Stimulated activated CD4-positive, alpha-beta T cell treated with anti-CD3 and anti-CD28 coated beads, Interleukin-1b, Interleukin-23, amount 100 ng/mL, for 48 hours (primary cell): ENCODE results near the gene KCNMA1.

Experiments used
- DNase-seq: peaks from one replicate; pipeline ENCODE4 v3.0.0-alpha.2; 2020

KCNMA1 gene

DNA sequence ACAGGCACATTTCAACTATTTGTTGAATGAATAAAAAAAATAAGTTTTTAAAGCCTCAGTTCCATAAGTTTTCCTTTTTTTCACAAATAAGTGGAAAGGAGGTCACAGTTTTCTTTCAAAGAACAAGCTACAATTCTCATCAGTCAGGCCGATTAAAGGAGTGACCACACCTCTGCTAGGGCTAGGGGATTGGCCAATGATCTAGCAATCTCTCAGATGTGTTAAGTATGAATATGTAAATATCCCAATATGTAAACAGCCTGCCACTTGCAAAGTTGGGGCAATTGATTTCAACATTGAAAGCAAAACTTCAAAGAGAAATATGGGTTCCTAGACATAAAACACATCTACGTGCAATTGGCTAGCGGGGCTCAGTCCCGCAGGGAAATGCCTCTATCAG is 614.9 kb downstream of the KCNMA1 start:
- DNase-seq, result no peak

DNA sequence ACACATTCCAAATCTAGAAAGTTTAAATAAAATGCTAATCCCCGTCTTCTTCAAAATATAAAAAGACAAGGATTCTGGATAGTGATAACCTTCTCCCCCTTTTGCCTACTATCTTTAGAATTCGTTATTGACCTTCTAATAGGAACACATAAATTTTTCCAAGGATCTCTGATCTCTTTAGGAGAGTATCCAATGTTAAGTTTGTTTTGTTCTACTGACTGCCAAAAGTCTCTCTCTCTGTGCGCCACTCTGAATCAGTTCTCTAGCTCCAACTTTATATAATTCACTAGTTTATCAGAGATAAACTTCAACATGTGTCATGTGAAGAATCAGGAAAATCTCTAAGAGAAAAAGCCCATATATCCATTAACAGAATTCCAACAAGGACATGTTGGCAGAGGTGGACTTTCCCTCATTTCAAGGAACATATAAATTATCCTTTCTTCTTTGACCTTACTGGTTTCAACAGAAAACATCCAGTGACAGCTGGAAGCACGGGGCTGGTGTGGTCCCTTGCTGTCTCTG is 615.6 kb downstream of the KCNMA1 start:
- no peak for DNase-seq

DNA sequence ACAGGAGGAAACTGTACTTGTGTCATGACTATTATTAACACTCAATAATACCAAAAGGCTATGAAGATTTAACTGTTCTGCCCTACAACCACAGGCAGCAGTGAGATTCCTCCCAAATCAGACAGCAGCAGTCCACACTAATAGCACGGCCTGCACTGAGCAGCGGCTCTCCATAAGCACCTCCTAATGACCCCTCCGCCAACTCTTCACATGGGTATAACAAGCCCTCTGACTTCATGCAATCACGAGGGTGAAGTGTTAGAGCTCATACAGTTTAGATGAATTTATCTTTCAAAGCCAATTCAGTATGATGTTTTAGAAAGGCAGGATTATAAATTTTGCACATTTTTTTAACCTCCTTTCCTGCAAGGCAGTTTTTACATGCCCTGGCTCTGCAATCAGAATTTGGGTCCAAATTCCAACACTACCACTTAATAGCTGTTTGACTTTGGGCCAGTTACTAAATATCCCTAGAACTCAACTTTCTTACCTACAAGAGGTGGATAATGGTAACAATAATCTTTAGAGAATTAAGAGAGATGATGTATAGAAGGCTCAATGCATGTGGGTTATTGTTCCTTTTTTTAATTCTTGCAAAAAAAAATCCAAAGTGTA is 617.1 kb downstream of the KCNMA1 start:
- DNase-seq, result no peak

DNA sequence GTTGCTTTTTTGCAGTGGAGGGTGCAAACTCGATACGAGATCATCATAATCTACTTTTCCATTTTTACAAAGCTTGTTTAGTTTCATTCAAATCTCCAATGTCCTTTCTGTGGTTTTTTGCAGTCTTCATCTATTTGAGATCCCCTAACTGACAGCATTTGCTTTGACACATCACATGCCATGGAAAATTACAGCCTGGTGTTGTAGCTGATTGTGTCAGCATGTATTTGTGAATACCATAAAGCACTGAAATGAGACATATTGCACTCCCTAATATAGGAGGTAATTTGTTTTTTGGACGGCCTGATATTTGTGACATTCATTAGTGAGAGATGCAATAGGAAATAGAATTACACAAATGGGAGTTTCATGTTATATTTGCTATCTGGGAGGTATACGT is 620.8 kb downstream of the KCNMA1 start:
- no peak for DNase-seq

DNA sequence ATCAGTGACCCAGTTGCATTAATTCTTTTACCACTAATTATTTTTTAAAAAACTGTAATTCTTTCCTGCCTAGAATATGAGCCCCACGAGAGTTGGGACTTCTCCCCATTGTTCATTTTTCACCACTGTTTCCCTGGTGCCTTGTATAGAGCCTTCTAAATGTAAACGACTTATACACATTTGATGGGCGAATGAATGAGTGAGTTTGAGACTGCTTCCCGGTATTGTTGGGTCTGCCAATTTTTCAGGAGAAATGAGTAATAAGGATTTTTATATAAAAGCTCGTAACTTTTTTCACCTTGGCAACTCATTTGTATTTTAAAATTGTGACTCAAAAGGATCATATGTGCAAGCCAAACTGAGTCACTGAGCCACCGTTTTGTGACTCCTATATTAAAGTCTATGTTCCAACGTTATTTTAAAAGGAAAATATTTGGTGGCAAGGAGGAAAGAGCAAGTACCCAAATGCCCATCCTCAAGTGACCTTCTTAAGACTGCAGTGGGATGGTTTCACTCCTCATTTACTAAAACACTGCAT is 621.3 kb downstream of the KCNMA1 start:
- DNase-seq, result no peak

DNA sequence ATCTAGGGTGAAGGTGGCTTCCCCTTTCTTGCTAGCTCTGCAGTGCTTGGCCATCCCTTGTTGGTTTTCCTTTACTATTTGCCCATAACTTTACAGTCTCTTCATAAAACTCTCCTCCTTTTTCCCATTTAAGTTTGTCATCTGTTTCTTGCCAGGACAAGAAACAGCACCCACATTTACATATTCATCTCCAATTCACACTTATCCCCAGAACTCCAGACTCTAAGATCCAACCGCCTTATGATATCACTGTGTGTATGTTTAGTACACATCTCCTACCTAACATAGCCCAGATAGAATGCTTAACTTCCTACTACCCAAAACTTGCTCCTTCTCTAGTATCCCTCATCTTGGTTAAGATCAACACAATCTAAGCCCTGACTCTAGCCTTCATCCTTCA is 622.2 kb downstream of the KCNMA1 start:
- no peak for DNase-seq

DNA sequence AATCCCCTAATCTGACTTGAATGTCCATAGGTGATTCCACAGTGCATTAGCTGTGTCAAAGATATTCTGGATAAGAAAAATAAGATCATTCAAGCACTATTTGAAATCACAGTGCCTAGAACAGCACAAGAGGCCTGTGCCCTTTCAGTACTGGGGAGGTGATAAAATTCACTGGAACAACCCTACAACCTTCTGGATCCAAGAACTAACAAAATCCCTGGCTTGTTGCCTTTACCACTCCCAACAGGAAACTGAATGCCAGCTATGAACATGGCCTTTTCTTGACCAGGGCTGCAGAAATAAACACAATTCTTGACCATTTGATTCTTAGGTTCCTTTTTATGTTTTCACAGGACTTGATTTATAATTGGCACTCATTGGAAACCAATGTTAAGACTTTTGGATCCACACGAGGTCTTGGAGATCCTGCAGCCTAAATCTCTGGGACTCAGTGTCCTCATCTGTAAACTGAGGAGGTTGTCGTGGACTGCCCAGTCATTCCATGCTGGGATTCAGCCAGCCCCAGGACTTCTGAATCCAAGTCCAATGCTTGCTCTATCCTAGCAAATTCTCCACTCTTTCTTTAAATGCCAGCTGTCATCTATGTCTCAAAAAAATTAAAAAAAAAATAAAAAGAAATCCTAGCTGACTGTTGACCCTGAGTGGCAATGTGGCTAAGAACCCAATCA is 624.7 kb downstream of the KCNMA1 start:
- DNase-seq, result no peak

DNA sequence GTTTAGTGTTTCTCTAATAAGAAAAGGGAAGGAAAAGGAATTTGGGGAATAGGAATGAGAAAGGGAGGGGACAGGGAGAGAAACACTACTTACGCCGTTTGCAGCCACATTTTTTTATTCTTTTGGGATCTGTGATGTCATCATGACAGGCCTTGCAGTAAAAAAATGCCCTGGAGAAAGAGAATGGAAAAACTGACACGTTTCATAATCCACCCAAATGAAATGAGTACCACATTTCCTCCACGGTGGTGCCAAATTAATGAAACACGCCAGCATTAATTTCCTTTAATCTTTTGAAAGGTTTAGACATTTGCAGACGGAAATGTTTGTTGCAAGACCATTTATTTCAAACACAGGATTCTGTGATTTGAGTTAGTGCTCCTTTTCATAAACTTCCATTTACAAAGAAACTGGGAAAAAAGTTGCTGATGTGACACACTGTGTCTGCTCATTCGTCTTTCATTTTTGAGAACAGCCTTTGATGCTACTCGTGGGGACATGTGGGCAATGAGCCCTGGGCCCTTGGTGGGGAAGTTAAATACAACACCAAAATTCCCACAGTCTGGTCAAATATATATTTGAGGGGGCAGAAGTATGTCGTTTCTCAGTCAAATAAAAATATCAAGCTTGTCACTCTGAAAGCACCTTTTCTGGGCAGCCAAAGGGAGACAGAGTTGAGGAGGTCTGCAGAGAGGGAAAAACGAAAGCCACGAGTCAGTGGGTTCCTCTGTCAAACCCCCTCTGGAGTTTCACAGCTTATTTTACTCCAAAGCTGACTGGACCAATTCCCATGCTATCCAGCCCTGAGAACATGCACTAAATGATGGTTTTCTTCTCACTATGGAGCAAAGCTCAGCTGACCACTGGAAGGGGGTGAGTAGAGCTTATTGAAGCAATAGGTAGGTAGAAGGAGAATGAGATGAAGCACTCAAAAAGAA is 625.5 kb downstream of the KCNMA1 start:
- no peak for DNase-seq

DNA sequence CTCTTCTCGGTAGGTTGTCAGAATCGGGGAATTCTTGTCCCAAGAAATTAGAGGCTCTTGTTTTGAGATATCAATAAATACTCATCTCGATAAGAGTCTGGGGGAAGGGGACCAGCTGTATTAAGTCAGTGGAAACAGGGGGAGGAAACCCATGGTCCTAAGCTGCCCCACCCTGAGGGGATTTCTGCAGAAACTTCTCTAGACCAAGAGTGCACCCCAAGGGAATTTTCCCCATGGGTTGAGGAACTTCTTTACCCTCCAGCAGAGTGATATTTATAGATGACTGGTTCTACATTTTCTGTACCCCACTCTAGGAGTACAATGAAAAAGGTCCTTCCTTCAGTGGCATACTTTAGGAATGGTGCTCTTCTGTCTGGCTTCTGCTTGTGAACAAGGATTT is 627.2 kb downstream of the KCNMA1 start:
- no peak for DNase-seq

DNA sequence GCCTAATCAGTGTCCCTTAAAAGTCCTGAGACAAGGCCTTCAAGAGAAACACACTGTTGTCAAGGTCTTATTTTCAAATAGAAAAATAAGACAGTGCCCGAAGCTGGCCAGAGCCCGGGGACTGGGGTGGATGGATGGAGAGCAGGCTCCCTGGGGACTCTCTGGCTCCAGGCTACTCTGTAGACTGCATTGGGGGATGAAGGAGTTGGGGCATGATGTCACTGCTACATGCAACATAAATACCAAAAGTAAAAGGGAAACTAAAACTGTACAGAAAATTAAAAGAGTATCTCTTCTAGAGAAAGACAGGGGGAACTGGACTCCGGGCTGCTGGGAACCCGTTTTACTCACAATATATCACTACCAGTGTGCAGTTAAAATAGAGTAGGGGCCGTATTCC is 629.8 kb downstream of the KCNMA1 start:
- no peak for DNase-seq

DNA sequence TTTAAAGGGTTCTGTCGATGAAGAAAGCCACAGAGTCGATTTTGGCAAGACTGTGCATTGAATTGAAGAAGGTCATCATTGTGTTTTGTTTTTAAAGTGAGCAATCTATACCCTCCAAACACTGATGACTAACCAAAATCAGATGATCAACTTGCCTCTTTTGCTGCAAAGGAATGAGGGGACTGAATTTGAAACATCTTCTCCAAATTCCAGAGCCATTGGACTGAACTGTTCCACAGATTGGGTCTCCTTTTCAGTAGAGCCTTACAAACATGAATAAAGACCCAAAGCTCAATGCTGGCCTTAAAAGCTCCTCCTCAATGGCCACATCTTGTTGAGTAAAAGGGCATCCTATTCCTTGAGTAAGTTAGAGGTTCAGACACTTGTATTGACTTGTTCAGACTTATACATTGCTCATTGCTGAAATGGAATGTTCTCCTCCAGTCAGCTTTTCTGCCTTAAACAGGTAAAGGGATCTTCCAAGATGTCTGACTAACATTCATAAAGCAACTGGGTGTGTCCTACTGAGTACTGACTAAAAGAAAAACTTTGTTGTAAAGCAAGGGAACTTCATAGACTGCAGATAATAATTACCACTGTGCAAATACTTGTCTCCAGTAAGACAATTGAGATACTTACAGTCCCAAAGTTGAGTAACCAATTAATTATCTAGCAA is 630.6 kb downstream of the KCNMA1 start:
- no peak for DNase-seq

DNA sequence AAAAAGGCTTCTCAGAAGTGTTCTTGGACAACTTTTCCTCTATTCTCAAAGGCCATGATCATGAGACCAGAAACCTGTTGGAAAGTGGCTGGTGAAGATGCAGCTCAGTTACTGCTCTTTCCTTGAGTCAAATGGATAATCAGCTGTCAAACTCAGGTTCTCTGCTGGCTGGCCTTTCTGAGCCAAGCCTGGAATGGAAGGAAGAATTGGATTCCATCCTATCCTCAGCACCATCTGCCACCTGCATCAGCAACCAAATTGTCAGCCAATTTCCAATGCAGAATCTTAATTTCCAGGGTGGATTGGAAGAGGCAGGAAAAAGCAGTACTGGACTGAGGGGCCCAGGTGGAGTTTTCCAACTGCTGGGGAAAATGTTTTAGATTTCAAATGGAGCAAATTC is 631.7 kb downstream of the KCNMA1 start:
- DNase-seq, result no peak

DNA sequence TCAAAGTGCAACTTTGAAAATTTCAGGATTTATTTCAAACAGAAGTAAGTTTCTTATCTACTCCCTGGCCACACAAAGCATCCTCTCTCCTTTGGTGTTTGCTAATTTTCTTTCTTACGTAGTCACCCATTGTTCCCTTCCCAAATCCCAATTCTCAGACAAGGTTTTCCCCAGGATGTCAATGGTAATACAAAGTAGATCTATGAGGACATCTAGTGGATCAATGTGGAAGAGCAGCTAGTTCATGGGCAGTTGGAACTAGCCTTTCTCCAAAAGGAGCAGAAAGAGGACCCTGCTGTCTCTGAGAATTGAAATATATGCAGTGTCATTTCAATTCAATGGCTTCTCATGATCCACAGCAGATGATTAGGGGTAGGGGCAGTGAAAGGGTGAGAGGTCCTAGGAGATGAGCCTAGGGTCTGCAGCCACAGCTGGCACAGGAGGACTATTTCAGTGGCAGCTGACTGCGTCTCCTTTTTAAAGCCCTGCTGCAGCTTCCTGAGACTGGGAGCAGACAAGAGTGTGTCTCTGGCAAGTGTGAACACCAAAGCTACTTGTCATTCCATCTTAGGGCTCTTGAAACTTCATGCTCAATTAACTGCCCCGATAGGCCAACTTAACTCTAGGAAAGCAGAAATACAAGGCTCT is 632.6 kb downstream of the KCNMA1 start:
- no peak for DNase-seq

DNA sequence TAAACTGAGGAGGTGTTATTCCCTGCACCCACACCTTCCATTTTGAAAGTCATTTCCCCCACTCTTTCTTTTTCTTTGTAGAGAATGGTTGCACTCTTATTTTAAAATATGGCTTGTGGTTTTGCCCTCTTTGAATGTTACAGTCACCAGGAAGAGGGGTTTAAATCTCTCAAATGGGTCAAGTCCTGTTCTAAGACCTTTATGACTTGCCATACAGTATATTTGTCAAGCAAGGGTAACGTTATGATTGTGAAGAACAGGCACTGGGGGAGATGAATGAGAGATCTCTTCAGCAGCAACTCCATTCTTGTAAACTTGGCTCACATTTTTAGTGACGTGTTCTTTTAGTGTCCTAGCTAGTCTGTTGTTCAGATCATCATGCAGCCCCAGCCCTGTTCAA is 634.7 kb downstream of the KCNMA1 start:
- no peak for DNase-seq

DNA sequence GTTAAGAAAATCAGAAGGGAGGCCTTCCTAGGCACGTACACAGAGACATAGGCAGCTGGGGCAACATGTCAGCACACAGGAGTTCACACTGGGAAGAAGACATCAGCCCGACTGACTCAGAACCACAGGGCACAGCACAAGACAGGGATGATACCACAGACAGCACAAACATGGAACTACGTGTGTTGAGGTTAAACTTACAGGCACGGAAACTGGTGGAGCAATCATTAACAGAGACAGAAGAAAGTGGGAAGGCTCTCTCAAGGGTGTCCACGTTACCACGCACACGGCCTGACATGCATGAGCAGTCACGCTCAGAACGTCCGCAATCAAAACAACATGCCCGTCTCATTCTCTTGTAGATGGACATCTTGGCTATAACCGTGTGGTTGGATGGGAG is 636.4 kb downstream of the KCNMA1 start:
- DNase-seq, result no peak

DNA sequence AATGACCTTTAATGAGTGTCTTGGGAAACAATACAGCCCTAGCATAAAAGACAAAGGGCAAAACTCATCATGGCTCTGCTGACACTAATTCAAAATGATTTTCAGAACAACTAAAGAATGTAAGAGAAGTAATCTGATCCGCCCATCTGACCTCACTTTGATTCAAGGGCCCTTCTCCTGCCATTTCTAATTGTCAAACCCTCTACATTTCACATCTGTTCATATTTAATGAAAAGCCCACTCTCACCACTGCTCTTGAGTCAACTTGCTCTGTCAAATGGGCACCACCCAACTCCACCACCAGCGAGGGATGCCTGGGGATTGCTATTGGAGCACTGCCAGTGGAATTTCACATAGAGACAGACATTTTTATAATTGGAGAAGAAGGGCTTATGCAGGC is 639.2 kb downstream of the KCNMA1 start:
- no peak for DNase-seq

DNA sequence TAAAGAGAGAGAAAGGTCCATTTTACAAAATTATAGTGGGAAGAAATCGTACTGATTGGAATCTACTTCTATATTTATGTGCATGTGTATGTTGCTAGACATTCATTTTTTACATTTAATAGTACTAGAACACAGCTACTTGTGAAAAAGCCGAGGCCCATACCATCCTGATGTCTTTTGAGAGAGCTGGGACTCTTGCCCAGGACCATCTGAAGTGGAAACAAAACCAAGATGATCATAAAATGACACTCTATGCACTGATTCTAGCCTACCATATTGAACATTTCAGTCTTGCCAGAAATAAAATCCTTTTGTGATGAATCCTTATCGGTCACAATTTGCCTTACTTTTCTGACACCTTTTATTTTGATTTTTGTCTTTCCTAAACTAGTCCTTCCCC is 640.0 kb downstream of the KCNMA1 start:
- no peak for DNase-seq

DNA sequence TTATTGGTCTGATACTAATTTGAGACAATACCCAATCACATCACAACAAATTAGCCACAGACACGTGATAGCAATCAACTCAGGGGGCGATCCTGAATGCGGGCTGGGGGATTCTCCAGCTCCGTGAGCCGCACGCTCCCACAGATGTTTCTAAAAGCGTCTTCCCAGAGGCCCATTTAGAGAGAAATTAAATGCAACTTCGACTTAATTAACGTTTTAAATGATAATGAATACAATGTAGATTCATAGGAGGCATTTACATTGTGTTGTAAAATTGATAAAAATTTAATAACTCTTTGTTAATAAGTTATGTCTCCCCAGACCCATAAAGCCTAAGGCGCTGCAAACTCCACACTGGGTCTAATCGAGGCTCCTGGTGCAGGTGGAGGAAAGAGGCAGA is 642.6 kb downstream of the KCNMA1 start:
- no peak for DNase-seq

DNA sequence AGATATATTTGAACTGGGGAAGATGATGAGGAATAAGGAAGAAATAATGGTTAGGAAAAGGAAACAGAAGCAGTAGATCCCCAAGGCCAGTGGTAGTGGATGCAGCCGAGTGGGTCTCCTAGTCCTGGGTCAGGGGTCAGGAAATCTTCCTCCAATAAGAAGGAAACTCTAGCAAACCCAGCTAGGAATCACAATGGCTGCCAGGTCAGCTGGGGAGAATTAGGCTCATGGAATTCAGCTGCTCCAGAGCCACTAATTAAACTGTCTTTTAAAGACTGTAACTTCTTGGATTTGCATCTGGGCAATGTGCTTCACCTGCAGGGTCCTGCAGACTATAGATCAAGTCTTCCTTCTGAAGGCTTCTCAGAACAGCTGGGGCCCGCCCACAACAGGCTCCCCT is 644.4 kb downstream of the KCNMA1 start:
- no peak for DNase-seq

DNA sequence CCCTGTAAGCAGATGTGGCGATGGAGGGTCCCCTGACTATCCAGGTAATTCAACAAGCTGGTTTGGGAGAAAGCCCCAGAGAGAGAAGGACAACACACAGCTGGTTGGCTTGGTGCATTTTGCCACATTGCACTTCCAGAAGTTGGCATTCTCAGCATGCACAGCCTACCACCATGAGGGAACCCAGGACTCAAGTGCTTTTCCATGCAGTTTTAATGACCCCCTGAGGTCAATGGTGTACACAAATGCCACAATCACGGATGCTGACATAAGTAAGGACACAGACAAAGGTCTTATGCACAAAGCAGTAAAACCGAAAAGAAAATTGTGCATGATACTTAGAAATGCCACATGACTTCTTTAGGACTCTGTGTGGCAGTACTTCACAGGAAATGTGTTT is 645.1 kb downstream of the KCNMA1 start:
- DNase-seq, result no peak

DNA sequence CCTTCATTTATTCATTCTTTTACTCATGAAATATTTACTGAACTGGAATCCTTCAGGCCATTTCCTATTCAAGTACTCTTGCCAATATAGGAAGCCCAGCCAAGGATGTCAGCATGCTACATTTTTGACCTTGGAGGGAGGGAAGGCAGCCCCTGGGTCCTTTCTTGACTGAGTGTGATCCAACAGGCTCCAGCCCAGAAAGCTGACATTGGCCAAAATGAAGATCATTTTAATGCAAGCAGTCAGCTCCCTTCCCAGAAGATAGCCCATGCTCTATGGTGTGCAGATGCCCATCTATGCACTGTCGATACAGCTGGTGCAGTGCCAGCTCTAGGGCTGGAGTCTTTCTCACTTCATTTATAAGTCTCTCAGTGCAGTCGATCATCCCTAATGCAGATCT is 646.0 kb downstream of the KCNMA1 start:
- no peak for DNase-seq

DNA sequence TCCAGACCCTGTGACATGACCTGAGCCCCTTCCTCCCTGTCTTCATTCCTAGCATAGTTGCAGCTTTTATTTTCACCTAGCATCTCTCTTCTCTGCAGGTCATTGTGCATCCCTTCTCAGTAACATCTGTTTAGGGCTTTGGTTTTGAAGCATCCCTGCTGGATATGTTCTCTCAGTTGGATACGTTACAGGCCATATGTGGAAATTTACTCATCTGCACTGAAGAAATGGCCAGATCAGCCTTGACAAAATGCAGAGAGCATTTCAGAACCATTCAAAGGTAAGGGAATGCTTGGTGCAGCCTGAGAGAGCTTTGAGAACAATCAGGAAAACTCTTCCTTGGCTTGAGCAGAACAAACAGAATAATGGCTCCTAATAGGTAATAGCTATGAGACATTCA is 647.0 kb downstream of the KCNMA1 start:
- no peak for DNase-seq
